K562 (cell line): ENCODE results near the gene DHDH. TPM values are rescaled to one million over a fixed set of nuclear protein-coding genes. Genes with fewer than 3 reads are reported as not detected.

ENCODE experiments used
- ETV5 ChIP-seq: sonication (generic); formaldehyde crosslinking; IDR thresholded peaks from 2 replicates; pipeline ENCODE4 v1.4.0; 2020; ENCODE audit warnings: low read depth, mild to moderate bottlenecking, missing genetic modification reagents
- MYC ChIP-seq, 2 experiments: fragments of 250-450 bp in 1 of 2; sonication (Bioruptor Pico) in 1 of 2; IDR thresholded peaks; 2 replicates each; pipeline versions ENCODE4 v1.5.1 to v1.6.1; 2012 to 2021; ENCODE audit warnings: low read depth in 2 of 2, borderline replicate concordance in 1 of 2, improper control_type of control experiment in 1 of 2, low read length in 1 of 2, mild to moderate bottlenecking in 1 of 2, moderate library complexity in 1 of 2
- NCOA4 ChIP-seq: fragments of 450-650 bp; IDR thresholded peaks from 2 replicates; pipeline ENCODE4 v1.6.1; 2018; ENCODE audit warnings: mild to moderate bottlenecking; ENCODE audit not compliant: partially characterized antibody
- PHF8 ChIP-seq: fragments of 200-600 bp; sonication (generic); IDR thresholded peaks from 2 replicates; pipeline ENCODE4 v1.6.1; 2012; ENCODE audit warnings: mixed run types, mild to moderate bottlenecking, inconsistent platforms, low read length, moderate library complexity, borderline replicate concordance
- SMARCA4 ChIP-seq: fragments of 450-650 bp; IDR thresholded peaks from 2 replicates; pipeline ENCODE4 v1.6.1; 2016
- ZBTB1 ChIP-seq: sonication (generic); formaldehyde crosslinking; IDR thresholded peaks from 2 replicates; pipeline ENCODE4 v1.8.1; 2023; ENCODE audit warnings: missing genetic modification reagents, low read depth, mild to moderate bottlenecking, borderline replicate concordance
- ZNF146 ChIP-seq: IDR thresholded peaks from one replicate; pipeline ENCODE4 v1.6.1; 2018; ENCODE audit warnings: missing compliant biosample characterization; ENCODE audit not compliant: unreplicated experiment
- ZNF3 ChIP-seq: fragments of 250-450 bp; sonication (Bioruptor Pico); IDR thresholded peaks from 2 replicates; pipeline ENCODE4 v1.5.0; 2021; ENCODE audit warnings: mild to moderate bottlenecking, moderate library complexity
- polyA plus RNA-seq, 8 experiments: library from polyadenylated mRNA; depleted of rRNA in 4 of 8; stranded (reverse) in 5 of 8; unstranded in 3 of 8; fragments of >200 nt; fragmentation: Nextera tagmentation in 2 of 8; fragmentation: Illumina TruSeq in 1 of 8; extraction: Ambion mirVana in 2 of 8; extraction: Trizol in 1 of 8; gene quantifications; 2 replicates each; pipeline versions ENCODE4 v1.2.1 to v1.2.3, GENCODE V29; 2011 to 2014; ENCODE audit warnings: inconsistent platforms in 1 of 8, missing spikeins in 1 of 8
- total RNA-seq, 7 experiments: library from RNA; depleted of rRNA in 6 of 7; stranded (reverse); fragments of >200 nt in 6 of 7; fragmentation: Illumina TruSeq in 2 of 7; extraction: Trizol in 2 of 7; gene quantifications; 2 replicates each; pipeline versions ENCODE4 v1.2.1 to v1.2.3, GENCODE V29; 2011 to 2021; ENCODE audit warnings: low replicate concordance in 1 of 7
- TF ChIP-seq, protein P1 (sequence below): fragments of 150-350 bp; IDR thresholded peaks from 2 replicates; pipeline ENCODE4 v1.6.1; 2014; ENCODE audit warnings: low read depth, mild to moderate bottlenecking, low read length, borderline replicate concordance
- TF ChIP-seq, protein P2 (sequence below): fragments of 450-650 bp; formaldehyde crosslinking; IDR thresholded peaks from 2 replicates; pipeline ENCODE4 v1.4.0; 2020; ENCODE audit warnings: mild to moderate bottlenecking, mixed read lengths
- TF ChIP-seq, protein P3 (sequence below): fragments of 250-450 bp; sonication (Bioruptor Pico); IDR thresholded peaks from 2 replicates; pipeline ENCODE4 v1.4.0; 2020; ENCODE audit warnings: mild to moderate bottlenecking, moderate library complexity, borderline replicate concordance
- TF ChIP-seq, protein P4 (sequence below): fragments of 250-450 bp; sonication (Bioruptor Pico); IDR thresholded peaks from 2 replicates; pipeline ENCODE4 v1.8.0; 2022; ENCODE audit warnings: inconsistent platforms
- TF ChIP-seq, protein P5 (sequence below): sonication (generic); formaldehyde crosslinking; IDR thresholded peaks from 2 replicates; pipeline ENCODE4 v1.8.1; 2023; ENCODE audit warnings: mild to moderate bottlenecking, missing genetic modification reagents

The DHDH gene
- total and polyA plus RNA-seq, 9 of the 15 experiments (the other 6 are each of a cell fraction or from before 2014, with no cell fraction given) = 0.37 to 1.9 (median 0.87) TPM

DNA sequence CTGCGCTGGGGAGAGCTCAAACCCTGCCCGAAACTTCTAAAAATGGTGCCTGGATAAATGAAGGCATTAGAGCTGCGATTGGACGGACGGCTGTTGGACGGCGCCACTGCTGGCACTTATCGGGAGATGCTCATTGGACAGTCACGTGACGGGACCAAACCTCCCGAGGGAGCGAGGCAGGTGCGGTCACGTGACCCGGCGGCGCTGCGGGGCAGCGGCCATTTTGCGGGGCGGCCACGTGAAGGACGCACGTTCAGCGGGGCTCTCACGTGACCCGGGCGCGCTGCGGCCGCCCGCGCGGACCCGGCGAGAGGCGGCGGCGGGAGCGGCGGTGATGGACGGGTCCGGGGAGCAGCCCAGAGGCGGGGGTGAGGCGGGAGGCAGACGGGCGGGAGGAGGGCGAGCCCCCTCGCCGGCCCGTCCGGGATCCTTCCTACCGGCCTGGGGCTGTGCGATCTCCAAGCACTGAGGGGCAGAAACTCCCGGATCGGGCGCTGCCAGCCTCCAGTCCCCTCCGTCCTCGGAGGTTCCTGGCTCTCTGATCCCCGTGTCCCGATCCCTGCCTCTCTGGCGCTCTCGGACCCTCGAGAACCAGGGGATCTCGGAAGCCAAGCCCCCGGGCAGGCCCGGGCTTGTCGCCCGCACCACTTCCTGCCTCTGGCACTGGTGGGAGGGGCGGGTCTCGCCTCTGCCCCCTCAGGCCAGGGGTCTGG, 21.3 kb downstream of the DHDH start, which contains the start of gene BAX (continued):
- TF ChIP-seq, protein P1, sequence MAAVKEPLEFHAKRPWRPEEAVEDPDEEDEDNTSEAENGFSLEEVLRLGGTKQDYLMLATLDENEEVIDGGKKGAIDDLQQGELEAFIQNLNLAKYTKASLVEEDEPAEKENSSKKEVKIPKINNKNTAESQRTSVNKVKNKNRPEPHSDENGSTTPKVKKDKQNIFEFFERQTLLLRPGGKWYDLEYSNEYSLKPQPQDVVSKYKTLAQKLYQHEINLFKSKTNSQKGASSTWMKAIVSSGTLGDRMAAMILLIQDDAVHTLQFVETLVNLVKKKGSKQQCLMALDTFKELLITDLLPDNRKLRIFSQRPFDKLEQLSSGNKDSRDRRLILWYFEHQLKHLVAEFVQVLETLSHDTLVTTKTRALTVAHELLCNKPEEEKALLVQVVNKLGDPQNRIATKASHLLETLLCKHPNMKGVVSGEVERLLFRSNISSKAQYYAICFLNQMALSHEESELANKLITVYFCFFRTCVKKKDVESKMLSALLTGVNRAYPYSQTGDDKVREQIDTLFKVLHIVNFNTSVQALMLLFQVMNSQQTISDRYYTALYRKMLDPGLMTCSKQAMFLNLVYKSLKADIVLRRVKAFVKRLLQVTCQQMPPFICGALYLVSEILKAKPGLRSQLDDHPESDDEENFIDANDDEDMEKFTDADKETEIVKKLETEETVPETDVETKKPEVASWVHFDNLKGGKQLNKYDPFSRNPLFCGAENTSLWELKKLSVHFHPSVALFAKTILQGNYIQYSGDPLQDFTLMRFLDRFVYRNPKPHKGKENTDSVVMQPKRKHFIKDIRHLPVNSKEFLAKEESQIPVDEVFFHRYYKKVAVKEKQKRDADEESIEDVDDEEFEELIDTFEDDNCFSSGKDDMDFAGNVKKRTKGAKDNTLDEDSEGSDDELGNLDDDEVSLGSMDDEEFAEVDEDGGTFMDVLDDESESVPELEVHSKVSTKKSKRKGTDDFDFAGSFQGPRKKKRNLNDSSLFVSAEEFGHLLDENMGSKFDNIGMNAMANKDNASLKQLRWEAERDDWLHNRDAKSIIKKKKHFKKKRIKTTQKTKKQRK = no peak
- TF ChIP-seq, protein P2, sequence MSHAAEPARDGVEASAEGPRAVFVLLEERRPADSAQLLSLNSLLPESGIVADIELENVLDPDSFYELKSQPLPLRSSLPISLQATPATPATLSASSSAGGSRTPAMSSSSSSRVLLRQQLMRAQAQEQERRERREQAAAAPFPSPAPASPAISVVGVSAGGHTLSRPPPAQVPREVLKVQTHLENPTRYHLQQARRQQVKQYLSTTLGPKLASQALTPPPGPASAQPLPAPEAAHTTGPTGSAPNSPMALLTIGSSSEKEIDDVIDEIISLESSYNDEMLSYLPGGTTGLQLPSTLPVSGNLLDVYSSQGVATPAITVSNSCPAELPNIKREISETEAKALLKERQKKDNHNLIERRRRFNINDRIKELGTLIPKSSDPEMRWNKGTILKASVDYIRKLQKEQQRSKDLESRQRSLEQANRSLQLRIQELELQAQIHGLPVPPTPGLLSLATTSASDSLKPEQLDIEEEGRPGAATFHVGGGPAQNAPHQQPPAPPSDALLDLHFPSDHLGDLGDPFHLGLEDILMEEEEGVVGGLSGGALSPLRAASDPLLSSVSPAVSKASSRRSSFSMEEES (CRISPR knock-in tag) = peak; percentile 100
- peak; percentile 59 for TF ChIP-seq ETV5
- TF ChIP-seq ZBTB1 (CRISPR knock-in tag) = peak; percentile 53; the same call in 1 of the 2 replicates
- TF ChIP-seq ZNF146 (CRISPR knock-in tag) = no peak
- no peak for TF ChIP-seq SMARCA4
- TF ChIP-seq, protein P3, sequence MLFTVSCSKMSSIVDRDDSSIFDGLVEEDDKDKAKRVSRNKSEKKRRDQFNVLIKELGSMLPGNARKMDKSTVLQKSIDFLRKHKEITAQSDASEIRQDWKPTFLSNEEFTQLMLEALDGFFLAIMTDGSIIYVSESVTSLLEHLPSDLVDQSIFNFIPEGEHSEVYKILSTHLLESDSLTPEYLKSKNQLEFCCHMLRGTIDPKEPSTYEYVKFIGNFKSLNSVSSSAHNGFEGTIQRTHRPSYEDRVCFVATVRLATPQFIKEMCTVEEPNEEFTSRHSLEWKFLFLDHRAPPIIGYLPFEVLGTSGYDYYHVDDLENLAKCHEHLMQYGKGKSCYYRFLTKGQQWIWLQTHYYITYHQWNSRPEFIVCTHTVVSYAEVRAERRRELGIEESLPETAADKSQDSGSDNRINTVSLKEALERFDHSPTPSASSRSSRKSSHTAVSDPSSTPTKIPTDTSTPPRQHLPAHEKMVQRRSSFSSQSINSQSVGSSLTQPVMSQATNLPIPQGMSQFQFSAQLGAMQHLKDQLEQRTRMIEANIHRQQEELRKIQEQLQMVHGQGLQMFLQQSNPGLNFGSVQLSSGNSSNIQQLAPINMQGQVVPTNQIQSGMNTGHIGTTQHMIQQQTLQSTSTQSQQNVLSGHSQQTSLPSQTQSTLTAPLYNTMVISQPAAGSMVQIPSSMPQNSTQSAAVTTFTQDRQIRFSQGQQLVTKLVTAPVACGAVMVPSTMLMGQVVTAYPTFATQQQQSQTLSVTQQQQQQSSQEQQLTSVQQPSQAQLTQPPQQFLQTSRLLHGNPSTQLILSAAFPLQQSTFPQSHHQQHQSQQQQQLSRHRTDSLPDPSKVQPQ (CRISPR knock-in tag) = no peak
- TF ChIP-seq, protein P4, sequence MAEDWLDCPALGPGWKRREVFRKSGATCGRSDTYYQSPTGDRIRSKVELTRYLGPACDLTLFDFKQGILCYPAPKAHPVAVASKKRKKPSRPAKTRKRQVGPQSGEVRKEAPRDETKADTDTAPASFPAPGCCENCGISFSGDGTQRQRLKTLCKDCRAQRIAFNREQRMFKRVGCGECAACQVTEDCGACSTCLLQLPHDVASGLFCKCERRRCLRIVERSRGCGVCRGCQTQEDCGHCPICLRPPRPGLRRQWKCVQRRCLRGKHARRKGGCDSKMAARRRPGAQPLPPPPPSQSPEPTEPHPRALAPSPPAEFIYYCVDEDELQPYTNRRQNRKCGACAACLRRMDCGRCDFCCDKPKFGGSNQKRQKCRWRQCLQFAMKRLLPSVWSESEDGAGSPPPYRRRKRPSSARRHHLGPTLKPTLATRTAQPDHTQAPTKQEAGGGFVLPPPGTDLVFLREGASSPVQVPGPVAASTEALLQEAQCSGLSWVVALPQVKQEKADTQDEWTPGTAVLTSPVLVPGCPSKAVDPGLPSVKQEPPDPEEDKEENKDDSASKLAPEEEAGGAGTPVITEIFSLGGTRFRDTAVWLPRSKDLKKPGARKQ (CRISPR knock-in tag) = no peak
- no peak for TF ChIP-seq NCOA4
- TF ChIP-seq MYC (IDR thresholded peaks at IDR 0.05; ENCODE audit: low read depth, low read length) = peak; percentile 92
- TF ChIP-seq MYC (CRISPR knock-in tag; IDR thresholded peaks at IDR 0.05; ENCODE audit: borderline replicate concordance, low read depth) = 0 out of 2 replicates have a peak, but pooled peaks have one; percentile 60
- TF ChIP-seq PHF8 = peak; percentile 69; the same call in 1 of the 2 replicates
- TF ChIP-seq, protein P5, sequence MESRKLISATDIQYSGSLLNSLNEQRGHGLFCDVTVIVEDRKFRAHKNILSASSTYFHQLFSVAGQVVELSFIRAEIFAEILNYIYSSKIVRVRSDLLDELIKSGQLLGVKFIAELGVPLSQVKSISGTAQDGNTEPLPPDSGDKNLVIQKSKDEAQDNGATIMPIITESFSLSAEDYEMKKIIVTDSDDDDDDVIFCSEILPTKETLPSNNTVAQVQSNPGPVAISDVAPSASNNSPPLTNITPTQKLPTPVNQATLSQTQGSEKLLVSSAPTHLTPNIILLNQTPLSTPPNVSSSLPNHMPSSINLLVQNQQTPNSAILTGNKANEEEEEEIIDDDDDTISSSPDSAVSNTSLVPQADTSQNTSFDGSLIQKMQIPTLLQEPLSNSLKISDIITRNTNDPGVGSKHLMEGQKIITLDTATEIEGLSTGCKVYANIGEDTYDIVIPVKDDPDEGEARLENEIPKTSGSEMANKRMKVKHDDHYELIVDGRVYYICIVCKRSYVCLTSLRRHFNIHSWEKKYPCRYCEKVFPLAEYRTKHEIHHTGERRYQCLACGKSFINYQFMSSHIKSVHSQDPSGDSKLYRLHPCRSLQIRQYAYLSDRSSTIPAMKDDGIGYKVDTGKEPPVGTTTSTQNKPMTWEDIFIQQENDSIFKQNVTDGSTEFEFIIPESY (CRISPR knock-in tag) = peak; percentile 83
- TF ChIP-seq ZNF3 = no peak
